Transverse colon (tissue), 4 donors: ENCODE data around the gene FAM186B.

ENCODE experiments used
- POLR2A ChIP-seq: fragments of 450-650 bp; IDR thresholded peaks from one replicate; pipeline ENCODE4 v1.6.1; 2016; ENCODE audit warnings: antibody characterized with exemption, mild to moderate bottlenecking, moderate library complexity
- POLR2AphosphoS5 ChIP-seq, 3 donors: sonication (generic); formaldehyde crosslinking; IDR thresholded peaks; one replicate each; pipeline ENCODE4 v1.6.1; 2016; ENCODE audit warnings: antibody characterized with exemption in 3 of 3
- TF ChIP-seq, protein P1 (sequence below), 5 experiments: fragments of 200-600 bp in 3 of 5; fragments of 450-650 bp in 2 of 5; sonication (generic) in 3 of 5; IDR thresholded peaks; 1 replicate in 2 of 5; 2 replicates in 3 of 5; pipeline ENCODE4 v1.5.1; 2016 to 2017; ENCODE audit warnings: antibody characterized with exemption in 5 of 5, inconsistent platforms in 3 of 5, mild to moderate bottlenecking in 2 of 5, moderate library complexity in 1 of 5

DNA sequence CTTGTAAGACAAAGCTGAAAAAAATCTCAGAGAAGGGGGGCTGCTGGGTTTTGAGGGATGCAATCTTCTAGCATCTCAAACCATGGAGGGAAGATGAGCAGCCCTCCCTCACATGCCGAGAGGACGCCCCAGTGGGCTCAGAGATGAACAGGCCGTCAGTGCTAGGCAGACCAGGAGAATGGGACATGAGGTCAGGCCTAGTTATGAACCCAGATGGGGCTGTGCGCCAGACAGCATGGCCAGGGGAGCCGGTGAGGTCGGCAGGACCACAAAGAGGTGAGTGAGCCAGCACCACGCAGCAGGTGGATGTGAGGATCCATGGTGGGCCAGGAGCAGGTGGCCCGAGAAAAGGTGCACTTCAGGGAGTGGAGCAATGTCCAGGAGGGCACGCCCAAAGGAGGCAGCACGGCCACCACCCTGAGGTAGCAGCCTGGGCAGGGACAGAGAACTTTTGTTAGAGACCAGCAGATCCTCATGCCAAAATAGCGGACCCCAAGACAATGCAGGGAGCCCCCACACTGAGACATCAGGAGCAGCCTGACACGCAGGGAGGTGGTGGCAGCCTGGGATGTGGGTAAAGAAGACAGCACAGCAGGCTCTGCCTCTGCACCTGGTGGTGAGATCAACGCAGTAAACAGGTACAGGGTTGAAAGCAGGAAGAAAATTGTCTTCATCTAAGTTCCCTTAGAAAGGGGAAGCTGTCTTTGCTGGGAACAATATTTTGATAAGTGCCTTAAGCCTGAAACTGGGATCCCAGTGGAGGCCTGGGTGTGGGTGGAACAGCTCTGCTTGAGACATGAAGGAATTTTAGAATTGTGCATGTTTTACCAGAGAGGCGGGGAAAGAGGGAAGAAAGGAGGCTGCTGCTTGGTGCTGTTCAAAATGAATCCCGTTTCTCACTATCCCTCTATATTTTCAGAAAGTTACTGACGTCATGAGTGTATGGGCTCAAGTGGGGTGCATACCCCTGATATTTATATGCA, 19.7 kb downstream of the FAM186B start:
- TF ChIP-seq, protein P1, sequence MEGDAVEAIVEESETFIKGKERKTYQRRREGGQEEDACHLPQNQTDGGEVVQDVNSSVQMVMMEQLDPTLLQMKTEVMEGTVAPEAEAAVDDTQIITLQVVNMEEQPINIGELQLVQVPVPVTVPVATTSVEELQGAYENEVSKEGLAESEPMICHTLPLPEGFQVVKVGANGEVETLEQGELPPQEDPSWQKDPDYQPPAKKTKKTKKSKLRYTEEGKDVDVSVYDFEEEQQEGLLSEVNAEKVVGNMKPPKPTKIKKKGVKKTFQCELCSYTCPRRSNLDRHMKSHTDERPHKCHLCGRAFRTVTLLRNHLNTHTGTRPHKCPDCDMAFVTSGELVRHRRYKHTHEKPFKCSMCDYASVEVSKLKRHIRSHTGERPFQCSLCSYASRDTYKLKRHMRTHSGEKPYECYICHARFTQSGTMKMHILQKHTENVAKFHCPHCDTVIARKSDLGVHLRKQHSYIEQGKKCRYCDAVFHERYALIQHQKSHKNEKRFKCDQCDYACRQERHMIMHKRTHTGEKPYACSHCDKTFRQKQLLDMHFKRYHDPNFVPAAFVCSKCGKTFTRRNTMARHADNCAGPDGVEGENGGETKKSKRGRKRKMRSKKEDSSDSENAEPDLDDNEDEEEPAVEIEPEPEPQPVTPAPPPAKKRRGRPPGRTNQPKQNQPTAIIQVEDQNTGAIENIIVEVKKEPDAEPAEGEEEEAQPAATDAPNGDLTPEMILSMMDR (IDR thresholded peaks at IDR 0.05), result no peak
- no peak for TF ChIP-seq POLR2AphosphoS5 (IDR thresholded peaks at IDR 0.05)
- TF ChIP-seq POLR2A, result no peak
